ENCODE data around the gene ZBED1. TPM values are rescaled to one million over a fixed set of nuclear protein-coding genes. Genes with fewer than 3 reads are reported as not detected.

ZBED1 gene
- polyA plus RNA-seq, 1 experiment: 26.3 TPM

DNA sequence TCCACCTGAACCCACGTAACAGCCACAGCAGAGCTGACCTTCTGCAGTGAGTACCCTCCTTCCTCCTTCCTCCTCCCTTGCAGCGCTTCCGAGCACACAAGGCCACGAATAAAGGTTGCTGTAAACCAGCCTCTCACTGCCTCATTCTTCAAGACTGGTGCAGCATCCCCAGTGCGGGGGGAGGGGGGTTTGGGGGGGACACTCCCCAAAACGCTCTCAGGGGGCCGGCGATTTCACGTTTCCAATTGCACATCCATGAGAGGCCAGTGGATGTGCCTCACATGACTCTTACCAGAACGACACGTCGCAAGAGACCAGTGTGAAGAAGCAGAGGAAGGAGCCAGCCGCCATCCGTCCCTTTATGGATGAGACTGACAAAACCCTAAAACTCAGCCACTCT is 5.2 kb downstream of the ZBED1 start:
- DNase-seq (ENCODE audit: low read depth): no peak
- ChIA-PET CTCF (no interaction called here), POLR2A (no interaction called here)
- H3K27me3 ChIP-seq (ENCODE audit: control insufficient read depth, insufficient read depth, low read length): no peaks in the 10 kb centered on the region
- no peaks in the 10 kb centered on the region; the same call in none of the 2 replicates for H3K36me3 ChIP-seq (ENCODE audit: control insufficient read depth, insufficient read depth, low read length)
- TF ChIP-seq, protein P1, sequence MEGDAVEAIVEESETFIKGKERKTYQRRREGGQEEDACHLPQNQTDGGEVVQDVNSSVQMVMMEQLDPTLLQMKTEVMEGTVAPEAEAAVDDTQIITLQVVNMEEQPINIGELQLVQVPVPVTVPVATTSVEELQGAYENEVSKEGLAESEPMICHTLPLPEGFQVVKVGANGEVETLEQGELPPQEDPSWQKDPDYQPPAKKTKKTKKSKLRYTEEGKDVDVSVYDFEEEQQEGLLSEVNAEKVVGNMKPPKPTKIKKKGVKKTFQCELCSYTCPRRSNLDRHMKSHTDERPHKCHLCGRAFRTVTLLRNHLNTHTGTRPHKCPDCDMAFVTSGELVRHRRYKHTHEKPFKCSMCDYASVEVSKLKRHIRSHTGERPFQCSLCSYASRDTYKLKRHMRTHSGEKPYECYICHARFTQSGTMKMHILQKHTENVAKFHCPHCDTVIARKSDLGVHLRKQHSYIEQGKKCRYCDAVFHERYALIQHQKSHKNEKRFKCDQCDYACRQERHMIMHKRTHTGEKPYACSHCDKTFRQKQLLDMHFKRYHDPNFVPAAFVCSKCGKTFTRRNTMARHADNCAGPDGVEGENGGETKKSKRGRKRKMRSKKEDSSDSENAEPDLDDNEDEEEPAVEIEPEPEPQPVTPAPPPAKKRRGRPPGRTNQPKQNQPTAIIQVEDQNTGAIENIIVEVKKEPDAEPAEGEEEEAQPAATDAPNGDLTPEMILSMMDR (IDR thresholded peaks at IDR 0.05; ENCODE audit: insufficient read depth, low read depth, low read length): no peak
- no peak overlapping the region for H3K4me3 ChIP-seq (ENCODE audit: low read depth, low read length)

DNA sequence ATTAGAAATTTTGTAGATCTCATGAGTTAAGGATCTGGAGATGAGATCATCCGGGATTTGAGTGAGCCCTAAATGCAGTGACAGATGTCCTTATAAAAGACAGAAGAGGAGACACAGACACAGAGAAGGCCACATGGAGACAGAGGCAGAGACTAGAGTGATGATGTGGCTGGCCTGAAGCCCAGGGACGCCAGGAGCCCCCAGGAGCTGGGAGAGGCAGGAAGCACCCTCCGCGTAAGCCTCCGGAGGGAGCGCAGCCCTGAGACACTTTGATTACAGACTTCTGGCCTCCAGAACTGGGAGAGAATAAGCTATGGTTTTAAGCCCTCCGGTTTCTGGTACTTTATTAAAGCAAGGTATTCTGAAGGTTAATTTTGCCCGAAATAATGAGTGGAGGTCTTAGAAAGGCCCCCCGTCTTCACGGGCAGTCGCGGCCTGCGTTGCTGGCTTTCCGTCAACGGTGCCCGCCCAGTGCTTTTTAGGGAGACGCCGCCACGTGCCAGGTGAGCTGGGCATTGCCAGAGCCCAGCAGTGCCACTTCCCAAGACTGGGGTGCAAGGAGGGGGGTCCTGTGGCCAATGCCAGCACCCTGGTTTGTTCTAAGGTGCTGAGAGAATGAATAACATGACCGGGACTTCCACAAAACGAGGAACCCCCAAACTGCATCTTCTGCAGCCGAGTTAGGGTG is 8.1 kb downstream of the ZBED1 start:
- DNase-seq (ENCODE audit: low read depth): no peak
- no peaks in the 10 kb centered on the region for H3K27me3 ChIP-seq (ENCODE audit: control insufficient read depth, insufficient read depth, low read length)
- H3K36me3 ChIP-seq (ENCODE audit: control insufficient read depth, insufficient read depth, low read length): peaks cover 20% of the 10 kb centered on the region
- H3K4me3 ChIP-seq (ENCODE audit: low read depth, low read length): no peak overlapping the region
- TF ChIP-seq, protein P1 (IDR thresholded peaks at IDR 0.05; ENCODE audit: insufficient read depth, low read depth, low read length): no peak
- CTCF ChIA-PET: no interaction called here
- POLR2A ChIA-PET: no interaction called here

DNA sequence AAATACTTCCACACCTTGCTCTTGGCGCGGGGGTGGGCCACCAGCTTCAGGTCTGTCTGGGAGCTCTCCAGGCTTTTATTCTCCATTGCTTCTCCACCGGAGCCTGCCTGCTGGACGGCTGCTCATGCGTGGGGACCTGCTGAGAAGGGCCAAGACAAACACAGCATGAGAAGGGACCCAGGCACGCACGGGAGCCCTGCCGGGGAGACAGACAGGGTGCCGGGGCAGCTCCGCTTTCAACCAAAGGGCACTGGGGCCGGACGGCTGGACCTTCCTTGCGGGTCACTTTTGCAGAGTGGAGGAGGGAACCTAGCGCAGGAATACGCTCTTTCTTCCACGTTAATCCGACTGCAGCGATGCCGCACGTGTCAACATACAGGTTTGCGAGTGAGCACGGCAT is 10.1 kb downstream of the ZBED1 start:
- DNase-seq (ENCODE audit: low read depth): no peak
- Histone ChIP-seq H3K27me3 (ENCODE audit: control insufficient read depth, insufficient read depth, low read length) (no peaks in the 10 kb centered on the region), H3K4me3 (ENCODE audit: low read depth, low read length) (no peak overlapping the region), H3K36me3 (ENCODE audit: control insufficient read depth, insufficient read depth, low read length) (peaks cover 22% of the 10 kb centered on the region)
- ChIA-PET POLR2A (no interaction called here), CTCF (no interaction called here)
- TF ChIP-seq, protein P1 (IDR thresholded peaks at IDR 0.05; ENCODE audit: insufficient read depth, low read depth, low read length): no peak

DNA sequence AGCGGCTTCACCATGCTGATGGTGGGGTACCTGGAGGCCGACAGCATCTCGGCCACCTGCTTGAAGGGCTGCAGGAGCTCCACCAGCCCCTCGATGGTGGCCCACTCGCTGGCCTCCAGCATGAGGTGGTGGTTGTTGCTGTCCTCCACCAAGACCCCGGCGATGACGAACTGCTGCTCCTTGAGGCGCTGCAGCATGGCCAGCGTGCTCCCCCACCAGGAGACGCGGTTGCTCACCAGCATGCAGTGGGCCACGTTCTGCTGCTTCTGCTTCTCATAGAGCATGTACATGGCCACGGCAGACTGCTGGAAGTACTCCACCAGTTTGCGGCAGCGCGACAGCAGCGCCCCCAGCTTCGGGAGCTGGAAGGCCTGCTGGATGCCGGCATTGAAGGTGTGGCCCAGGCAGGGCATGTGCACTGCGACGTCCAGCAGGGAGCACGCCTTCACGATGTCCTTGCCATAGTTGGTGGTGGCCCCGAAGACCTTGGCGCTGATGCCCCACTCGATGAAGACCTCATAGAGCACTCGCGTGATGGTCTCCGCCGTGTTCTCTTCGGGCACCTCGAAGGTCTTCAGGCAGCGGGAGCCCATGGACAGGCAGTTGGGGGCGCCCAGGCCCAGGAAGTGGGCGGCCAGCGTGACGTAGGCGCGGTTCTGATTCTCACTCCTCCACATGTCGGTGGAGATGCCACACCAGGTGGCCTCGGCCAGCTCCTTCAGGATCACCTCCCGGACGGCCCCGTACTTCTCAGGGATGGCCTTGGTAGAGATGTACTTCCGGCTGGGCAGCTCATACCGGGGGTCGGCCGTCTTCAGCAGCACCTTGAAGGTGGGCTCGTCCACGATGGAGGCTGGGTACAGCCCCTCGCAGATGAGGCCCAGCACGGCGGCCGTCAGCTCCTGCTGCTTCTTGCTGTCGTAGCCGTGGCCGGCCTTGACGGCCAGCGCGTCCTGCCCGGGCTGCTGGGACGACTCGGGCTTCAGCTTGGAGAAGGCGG is 11.0 kb downstream of the ZBED1 start:
- POLR2A ChIA-PET: no interaction called here
- peaks cover 22% of the 10 kb centered on the region for H3K36me3 ChIP-seq (ENCODE audit: control insufficient read depth, insufficient read depth, low read length)
- CTCF ChIA-PET: no interaction called here
- no peak for DNase-seq (ENCODE audit: low read depth)
- H3K4me3 ChIP-seq (ENCODE audit: low read depth, low read length): no peak overlapping the region
- TF ChIP-seq, protein P1 (IDR thresholded peaks at IDR 0.05; ENCODE audit: insufficient read depth, low read depth, low read length): no peak
- no peaks in the 10 kb centered on the region for H3K27me3 ChIP-seq (ENCODE audit: control insufficient read depth, insufficient read depth, low read length)

DNA sequence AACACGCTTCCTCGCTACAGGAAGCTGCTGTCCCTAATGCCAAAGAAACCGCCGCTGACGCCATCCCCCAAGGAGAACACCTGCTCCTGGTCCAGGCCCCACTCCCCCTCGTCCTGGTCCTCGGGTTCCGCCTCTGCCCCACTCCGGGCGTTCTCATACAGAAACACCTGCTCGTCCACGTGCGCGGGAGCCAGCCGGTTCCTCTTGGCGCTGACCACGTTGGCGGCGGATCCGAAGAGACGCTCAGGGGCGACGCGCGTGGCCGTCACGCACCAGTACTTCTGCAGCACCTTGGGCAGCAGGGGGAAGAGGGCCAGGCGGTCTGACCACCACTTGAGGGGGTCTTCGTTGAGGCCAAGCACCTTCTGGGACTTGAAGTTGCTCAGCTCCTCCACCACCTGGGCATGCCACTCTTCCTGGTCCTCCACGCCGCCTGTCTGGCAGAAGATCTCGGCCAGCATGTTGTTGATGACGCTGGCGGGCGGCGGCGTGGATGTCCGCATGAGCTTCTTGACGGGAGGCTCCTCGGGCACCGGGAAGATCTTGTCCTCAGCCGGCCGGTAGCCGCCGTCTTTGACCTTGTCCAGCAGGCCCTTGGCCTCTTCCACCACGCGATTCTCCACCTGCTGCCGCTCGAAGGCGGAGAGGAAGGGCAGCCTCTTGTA is 12.0 kb downstream of the ZBED1 start:
- POLR2A ChIA-PET: no interaction called here
- CTCF ChIA-PET: no interaction called here
- Histone ChIP-seq H3K27me3 (ENCODE audit: control insufficient read depth, insufficient read depth, low read length) (no peaks in the 10 kb centered on the region), H3K36me3 (ENCODE audit: control insufficient read depth, insufficient read depth, low read length) (peaks cover 22% of the 10 kb centered on the region), H3K4me3 (ENCODE audit: low read depth, low read length) (no peak overlapping the region)
- TF ChIP-seq, protein P1 (IDR thresholded peaks at IDR 0.05; ENCODE audit: insufficient read depth, low read depth, low read length): no peak
- no peak for DNase-seq (ENCODE audit: low read depth)
